CD14-positive monocyte (primary cell): ENCODE data around the gene KCNJ4. TPM values are rescaled to one million over a fixed set of nuclear protein-coding genes. Genes with fewer than 3 reads are reported as not detected.
A peak's percentile ranks its signal among the peaks of the same experiment; 100 is the strongest.

ENCODE experiments used
- DNase-seq, 3 donors: peaks; one replicate each; pipeline ENCODE4 v3.0.0-alpha.2; 2011 to 2022
- H2AFZ ChIP-seq: 2 replicates; pipeline ENCODE4 v1.6.0; 2012; ENCODE audit warnings: mild to moderate bottlenecking, low read depth, low read length, inconsistent platforms; ENCODE audit not compliant: insufficient read depth, poor library complexity, severe bottlenecking
- H3K27ac ChIP-seq, 2 donors: 1 replicate in 1 of 2; 2 replicates in 1 of 2; pipeline ENCODE4 v1.5.1; 2012 to 2013; ENCODE audit warnings: low read length in 2 of 2, control low read depth in 1 of 2, inconsistent platforms in 1 of 2, low read depth in 1 of 2, mild to moderate bottlenecking in 1 of 2
- H3K27me3 ChIP-seq, 2 donors: one replicate each; pipeline versions ENCODE4 v1.6.0 to v1.6.1; 2011 to 2013; ENCODE audit warnings: low read length in 2 of 2; ENCODE audit not compliant: control insufficient read depth in 2 of 2, insufficient read depth in 2 of 2
- H3K36me3 ChIP-seq, 2 donors: replicated peaks in 1 of 2; 1 replicate in 1 of 2; 2 replicates in 1 of 2; pipeline versions ENCODE4 v1.5.1 to v1.6.1; 2012 to 2013; ENCODE audit warnings: low read length in 2 of 2, control low read depth in 1 of 2, inconsistent platforms in 1 of 2, mild to moderate bottlenecking in 1 of 2; ENCODE audit not compliant: insufficient read depth in 2 of 2, control insufficient read depth in 1 of 2
- H3K4me1 ChIP-seq, 2 donors: 1 replicate in 1 of 2; 2 replicates in 1 of 2; pipeline versions ENCODE4 v1.5.1 to v1.6.1; 2012 to 2013; ENCODE audit warnings: low read length in 2 of 2, control low read depth in 1 of 2, inconsistent platforms in 1 of 2, mild to moderate bottlenecking in 1 of 2, moderate library complexity in 1 of 2; ENCODE audit not compliant: insufficient read depth in 2 of 2, control insufficient read depth in 1 of 2
- H3K4me2 ChIP-seq: replicated peaks from 2 replicates; pipeline ENCODE3; 2012; ENCODE audit warnings: low read length, moderate library complexity, mild to moderate bottlenecking; ENCODE audit not compliant: poor library complexity, severe bottlenecking; ENCODE audit errors: extremely low read depth
- H3K4me3 ChIP-seq, 3 experiments: fragments of 200-600 bp in 1 of 3; sonication (generic) in 1 of 3; replicated peaks in 1 of 3; 1 replicate in 2 of 3; 2 replicates in 1 of 3; pipeline ENCODE4 v1.5.1; 2011 to 2013; ENCODE audit warnings: low read length in 3 of 3, mild to moderate bottlenecking in 3 of 3, control low read depth in 2 of 3, low read depth in 2 of 3, inconsistent platforms in 1 of 3, moderate library complexity in 1 of 3
- H3K79me2 ChIP-seq: 2 replicates; pipeline ENCODE4 v1.6.0; 2012; ENCODE audit warnings: mild to moderate bottlenecking, control low read depth, inconsistent platforms, low read length, moderate library complexity; ENCODE audit not compliant: insufficient read depth
- H3K9ac ChIP-seq: 2 replicates; pipeline ENCODE4 v1.6.0; 2017; ENCODE audit warnings: low read length, mild to moderate bottlenecking; ENCODE audit not compliant: insufficient read depth, poor library complexity, severe bottlenecking
- H3K9me3 ChIP-seq, 2 donors: replicated peaks in 1 of 2; 1 replicate in 1 of 2; 2 replicates in 1 of 2; pipeline versions ENCODE4 v1.5.1 to v1.6.1; 2012 to 2013; ENCODE audit warnings: low read length in 2 of 2, control low read depth in 1 of 2; ENCODE audit not compliant: control insufficient read depth in 1 of 2, insufficient read depth in 1 of 2
- H4K20me1 ChIP-seq: 2 replicates; pipeline ENCODE4 v1.6.0; 2012; ENCODE audit warnings: mild to moderate bottlenecking, low read length, control low read depth, moderate library complexity; ENCODE audit not compliant: insufficient read depth
- H3K27ac Mint-ChIP-seq, 7 donors: one replicate each; pipeline ENCODE4 v1.8.0; 2020; ENCODE audit warnings: mild to moderate bottlenecking in 7 of 7, mixed read lengths in 7 of 7, moderate library complexity in 6 of 7, inconsistent platforms in 2 of 7
- H3K27me3 Mint-ChIP-seq, 3 donors: one replicate each; pipeline ENCODE4 v1.8.0; 2021 to 2022; ENCODE audit warnings: low read depth in 3 of 3, mild to moderate bottlenecking in 3 of 3, mixed read lengths in 3 of 3, moderate library complexity in 3 of 3, inconsistent platforms in 1 of 3
- H3K36me3 Mint-ChIP-seq, 2 donors: one replicate each; pipeline ENCODE4 v1.8.0; 2020; ENCODE audit warnings: mixed read lengths in 2 of 2, inconsistent platforms in 1 of 2, mild to moderate bottlenecking in 1 of 2
- H3K4me1 Mint-ChIP-seq: one replicate; pipeline ENCODE4 v1.8.0; 2020; ENCODE audit warnings: mild to moderate bottlenecking, mixed read lengths
- H3K4me3 Mint-ChIP-seq, 2 donors: one replicate each; pipeline ENCODE4 v1.8.0; 2020; ENCODE audit warnings: mild to moderate bottlenecking in 2 of 2, mixed read lengths in 2 of 2, moderate library complexity in 1 of 2
- H3K9me3 Mint-ChIP-seq, 7 donors: one replicate each; pipeline ENCODE4 v1.8.0; 2020 to 2022; ENCODE audit warnings: mixed read lengths in 7 of 7, mild to moderate bottlenecking in 6 of 7, moderate library complexity in 6 of 7, inconsistent platforms in 2 of 7
- CTCF ChIP-seq: fragments of 200-600 bp; IDR thresholded peaks from one replicate; pipeline ENCODE4 v1.8.0; 2022; ENCODE audit warnings: antibody characterized with exemption, mild to moderate bottlenecking
- WGBS: methylation state at CpG from one replicate; pipeline ENCODE4 v1.1.5; 2013; ENCODE audit warnings: missing lambda C conversion rate; ENCODE audit not compliant: insufficient coverage; 5-methylcytosine and 5-hydroxymethylcytosine counted together
- intact Hi-C, 2 donors: fragments of 100-400 bp; cut with micrococcal nuclease; formaldehyde crosslinking; loops; one replicate each; pipeline versions ENCODE4 v1.15.0 to v1.15.1; 2023
- polyA plus RNA-seq, 3 donors: library from polyadenylated mRNA; depleted of rRNA in 1 of 3; unstranded in 2 of 3; stranded (reverse) in 1 of 3; fragments of 300-500 nt in 2 of 3; fragments of >200 nt in 1 of 3; fragmentation: Illumina TruSeq in 2 of 3; gene quantifications; 1 replicate in 2 of 3; 2 replicates in 1 of 3; pipeline ENCODE4 v1.2.3, GENCODE V29; 2012 to 2021

Gene KCNJ4
- polyA plus RNA-seq, 3 donors: not detected

- WGBS: 12% methylated on average over 16 of the region's 28 CpGs
- Histone ChIP-seq H3K9ac (no peak overlapping the region), H3K27ac (no peak overlapping the region), H2AFZ (no peak overlapping the region), H3K27me3 (peaks cover 61 to 92% of the 10 kb centered on the region in 2 donors), H3K79me2 (no peaks in the 10 kb centered on the region), H3K4me1 (peaks cover 12 to 19% of the 10 kb centered on the region in 2 donors), H3K4me3 (no peak overlapping the region), H4K20me1 (no peaks in the 10 kb centered on the region), H3K36me3 (no peaks in the 10 kb centered on the region), H3K4me2 (no peak overlapping the region), H3K9me3 (peaks cover 0 to 34% of the 10 kb centered on the region in 2 donors)
- peaks cover 0 to 12% of the 10 kb centered on the region in 2 donors for H3K36me3 Mint-ChIP-seq
- H3K27me3 Mint-ChIP-seq: peaks cover 94 to 98% (median 95%) of the 10 kb centered on the region in 3 donors
- no peak overlapping the region for H3K27ac Mint-ChIP-seq
- peaks cover 0 to 23% (median 8%) of the 10 kb centered on the region in 7 donors for H3K9me3 Mint-ChIP-seq
- TF ChIP-seq CTCF: no peak
- peaks cover 20% of the 10 kb centered on the region for H3K4me1 Mint-ChIP-seq
- intact Hi-C loops: no loop called here
- H3K4me3 Mint-ChIP-seq: peak overlapping the region in 1 of 2 donors; percentile 75
- no peak for DNase-seq
Measured at GRCh38 chr22:38462960-38463784, 8.2 kb upstream of the KCNJ4 start.

GRCh38 chr22:38461414-38462081 is 6.5 kb upstream of the KCNJ4 start:
- Mint-ChIP-seq H3K27me3 (peaks cover 97 to 100% (median 97%) of the 10 kb centered on the region in 3 donors), H3K36me3 (peaks cover 2 to 10% of the 10 kb centered on the region in 2 donors), H3K9me3 (peaks cover 0 to 22% (median 6%) of the 10 kb centered on the region in 7 donors), H3K27ac (no peak overlapping the region), H3K4me3 (peak overlapping the region in 1 of 2 donors; percentile 71), H3K4me1 (peaks cover 13% of the 10 kb centered on the region)
- Histone ChIP-seq H3K9me3 (peaks cover 0 to 33% of the 10 kb centered on the region in 2 donors), H3K27me3 (peaks cover 61 to 94% of the 10 kb centered on the region in 2 donors), H3K9ac (no peak overlapping the region), H3K27ac (no peak overlapping the region), H3K4me1 (peaks cover 6 to 10% of the 10 kb centered on the region in 2 donors), H4K20me1 (no peaks in the 10 kb centered on the region), H3K36me3 (no peaks in the 10 kb centered on the region), H3K79me2 (no peaks in the 10 kb centered on the region), H3K4me3 (no peak overlapping the region), H3K4me2 (peak overlapping the region; percentile 29), H2AFZ (no peak overlapping the region)
- no peak for TF ChIP-seq CTCF
- peak; percentile 20 to 29 (median 23) for DNase-seq
- intact Hi-C loops: no loop called here
- 20% methylated on average over 44 of the region's 51 CpGs for WGBS
